GM21737 (cell line): Measurements from ENCODE around the gene QSOX1.

ENCODE experiments used
- ATAC-seq: cut with Tn5 transposase; IDR thresholded peaks from one replicate; pipeline ENCODE4 v1.9.1; 2021; ENCODE audit warnings: mild to moderate bottlenecking, moderate library complexity; ENCODE audit not compliant: unreplicated experiment

Gene QSOX1

GRCh38 chr1:180144659-180145357 is 9.9 kb upstream of the QSOX1 start:
- ATAC-seq, result no peak

- ATAC-seq, result no peak
Observed at GRCh38 chr1:180145446-180145845, 9.2 kb upstream of the QSOX1 start.

DNA sequence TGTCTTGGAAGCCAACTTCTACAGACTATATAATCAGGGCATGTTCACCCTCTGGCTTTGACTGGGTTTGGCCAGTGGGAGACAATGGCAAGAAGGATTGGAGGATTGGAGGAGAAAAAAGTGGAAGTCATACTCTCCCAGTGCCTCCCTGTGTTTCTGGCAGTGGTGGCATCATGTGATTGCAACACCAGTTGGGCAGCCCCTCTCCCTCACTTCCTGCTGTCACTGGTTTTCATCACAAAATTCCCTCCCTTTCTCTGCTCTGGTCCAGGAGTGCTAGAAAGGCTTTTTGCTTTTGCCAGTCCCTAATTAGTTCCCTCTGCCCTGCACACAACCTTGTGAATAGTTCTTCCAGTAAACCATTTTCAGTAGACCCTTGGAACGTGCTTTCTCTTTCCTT is 3.7 kb upstream of the QSOX1 start:
- no peak for ATAC-seq

DNA sequence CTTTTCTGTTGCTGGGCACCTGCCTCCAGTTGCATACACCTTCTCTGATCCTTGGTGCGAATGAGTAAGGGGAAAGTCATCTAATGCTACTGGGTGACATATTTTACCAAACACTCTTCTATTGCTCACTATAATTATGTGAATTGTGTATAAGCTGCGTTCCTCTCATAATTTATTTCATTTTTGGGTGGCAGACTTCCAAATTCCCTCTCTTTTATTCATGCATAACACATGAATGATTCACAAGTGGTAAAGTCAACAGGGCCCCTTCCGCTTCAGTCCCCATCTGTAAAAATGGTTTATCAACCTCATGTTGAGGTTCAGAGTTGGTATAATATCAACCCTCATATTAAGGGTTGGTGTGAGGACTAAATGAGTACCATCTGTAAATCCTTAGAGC is 3.2 kb upstream of the QSOX1 start:
- ATAC-seq, result no peak

- no peak for ATAC-seq
Observed at GRCh38 chr1:180152588-180152987, 2.1 kb upstream of the QSOX1 start.

DNA sequence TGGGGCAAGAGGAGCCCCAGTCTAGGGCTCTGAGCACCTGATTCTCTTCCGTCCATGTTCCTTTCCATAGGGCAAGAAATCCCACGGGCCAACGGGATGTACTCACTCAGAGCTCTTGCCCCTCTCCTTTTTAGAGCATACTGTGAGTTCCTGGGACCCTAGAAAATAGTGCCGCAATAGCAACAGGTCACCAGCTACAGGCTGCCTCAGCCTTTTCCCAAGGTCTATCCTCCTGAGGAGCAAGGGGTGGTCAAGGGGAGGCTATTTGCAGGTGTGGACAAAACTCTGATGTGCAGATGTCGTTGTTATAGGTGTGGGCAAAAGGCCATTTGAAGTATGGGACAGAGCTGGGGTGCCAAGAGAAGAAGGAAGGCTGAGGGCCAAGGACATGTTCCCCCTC is 1.6 kb upstream of the QSOX1 start:
- ATAC-seq, result no peak

- no peak for ATAC-seq
Observed at GRCh38 chr1:180154003-180154324, 705 bp upstream of the QSOX1 start.

- peak; percentile 25 for ATAC-seq
Observed at GRCh38 chr1:180155182-180155682, 563 bp downstream of the QSOX1 start.

DNA sequence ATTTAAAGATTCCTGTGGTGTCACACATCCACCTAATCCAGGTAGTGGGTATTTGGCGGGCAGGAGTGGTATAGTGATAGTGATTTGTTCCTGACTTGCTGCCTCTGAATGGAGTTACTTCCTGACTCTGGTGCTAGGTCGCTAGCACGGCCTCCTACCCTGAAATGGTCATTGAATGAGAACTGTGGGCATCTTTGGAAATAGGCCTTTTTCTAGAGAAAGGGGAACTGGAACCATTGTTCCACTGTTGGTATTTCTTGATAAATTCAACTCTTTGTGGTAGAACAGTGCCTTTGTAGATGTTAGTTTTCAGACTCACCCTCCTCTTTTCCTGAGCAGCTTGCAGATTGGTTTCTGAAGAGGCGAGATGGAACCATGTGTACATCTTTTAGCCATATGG is 1.5 kb downstream of the QSOX1 start:
- no peak for ATAC-seq

DNA sequence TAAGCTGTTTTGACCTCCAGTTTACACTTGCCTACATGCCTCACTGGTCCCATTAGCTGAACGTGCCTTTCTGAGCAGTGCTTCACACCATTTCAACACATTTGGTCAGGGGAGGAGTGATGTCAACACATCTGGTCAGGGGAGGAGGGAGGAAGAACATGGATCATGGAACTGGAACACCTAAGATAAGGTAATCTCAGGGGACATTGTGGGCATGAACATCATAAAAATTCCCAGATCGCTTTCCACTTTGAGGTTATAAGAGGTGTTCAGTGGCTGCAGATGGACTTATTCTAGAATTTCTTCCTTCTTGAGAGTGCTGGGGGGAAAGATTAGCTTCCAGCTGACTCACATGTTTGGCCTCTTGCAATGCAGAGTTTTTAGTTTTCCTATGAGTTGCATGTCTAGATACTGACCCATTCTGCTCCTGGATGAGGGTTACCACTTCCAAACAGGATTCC is 2.0 kb downstream of the QSOX1 start:
- ATAC-seq, result no peak

DNA sequence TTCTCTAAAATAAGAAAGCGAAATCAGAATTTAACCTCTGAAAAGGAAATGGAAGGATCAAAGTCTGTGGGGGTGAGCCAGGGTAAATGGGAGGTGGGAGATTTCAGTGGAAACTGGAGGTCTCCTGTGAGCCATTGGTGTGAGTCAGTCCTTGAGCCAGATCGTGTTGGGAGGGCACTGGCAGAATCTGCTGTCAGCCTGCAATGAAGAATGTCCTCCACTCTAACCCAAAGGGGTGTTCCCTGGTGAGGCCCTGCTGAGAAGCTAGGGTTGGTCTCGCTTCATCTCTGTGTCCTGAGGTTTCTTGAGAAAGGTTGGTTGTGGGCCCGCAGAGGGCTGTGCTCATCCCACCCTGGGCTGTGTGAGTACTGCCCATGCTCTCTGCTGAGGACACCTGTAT is 2.4 kb downstream of the QSOX1 start:
- no peak for ATAC-seq

GRCh38 chr1:180157576-180158057 is 2.9 kb downstream of the QSOX1 start:
- no peak for ATAC-seq

GRCh38 chr1:180158149-180159147 is 3.8 kb downstream of the QSOX1 start:
- no peak for ATAC-seq

DNA sequence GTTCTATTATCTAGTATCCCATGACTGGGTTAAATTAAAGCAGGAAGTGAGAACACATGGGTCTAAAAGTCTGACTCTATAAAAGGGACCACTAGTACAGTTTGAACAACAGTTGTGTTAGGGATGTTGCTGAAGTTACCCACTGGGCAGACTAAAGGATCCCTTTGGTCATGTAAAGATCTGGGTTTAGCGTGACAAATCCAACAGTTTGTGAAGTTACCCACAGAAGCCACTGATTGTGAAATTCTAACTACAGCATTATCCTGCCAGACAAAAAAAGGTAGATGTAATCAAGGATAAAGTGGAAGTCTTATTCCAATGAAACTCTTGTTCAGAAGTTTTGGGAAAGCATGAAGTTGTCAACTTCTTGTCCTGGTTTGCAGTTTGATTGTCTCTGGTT is 5.7 kb downstream of the QSOX1 start:
- no peak for ATAC-seq

DNA sequence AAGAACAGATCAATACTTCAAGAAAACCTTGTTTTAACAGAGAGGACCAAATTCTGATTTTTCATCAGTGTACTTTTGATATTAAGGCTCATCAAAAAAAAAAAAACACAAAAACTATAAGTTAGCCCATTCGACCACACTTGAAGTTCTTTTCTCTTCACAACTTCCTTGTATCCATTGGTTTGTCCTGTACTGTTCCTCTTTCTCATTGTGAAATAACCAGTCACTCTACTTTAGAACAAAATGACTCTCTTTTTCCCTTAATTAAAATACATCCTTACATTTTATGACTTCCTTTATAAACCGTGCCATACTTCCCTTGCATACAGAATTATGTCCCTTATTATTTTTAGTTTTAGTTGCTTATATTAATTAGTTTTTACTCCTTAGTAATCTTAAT is 8.4 kb downstream of the QSOX1 start:
- no peak for ATAC-seq

GRCh38 chr1:180165096-180165495 is 10.4 kb downstream of the QSOX1 start:
- ATAC-seq, result no peak

DNA sequence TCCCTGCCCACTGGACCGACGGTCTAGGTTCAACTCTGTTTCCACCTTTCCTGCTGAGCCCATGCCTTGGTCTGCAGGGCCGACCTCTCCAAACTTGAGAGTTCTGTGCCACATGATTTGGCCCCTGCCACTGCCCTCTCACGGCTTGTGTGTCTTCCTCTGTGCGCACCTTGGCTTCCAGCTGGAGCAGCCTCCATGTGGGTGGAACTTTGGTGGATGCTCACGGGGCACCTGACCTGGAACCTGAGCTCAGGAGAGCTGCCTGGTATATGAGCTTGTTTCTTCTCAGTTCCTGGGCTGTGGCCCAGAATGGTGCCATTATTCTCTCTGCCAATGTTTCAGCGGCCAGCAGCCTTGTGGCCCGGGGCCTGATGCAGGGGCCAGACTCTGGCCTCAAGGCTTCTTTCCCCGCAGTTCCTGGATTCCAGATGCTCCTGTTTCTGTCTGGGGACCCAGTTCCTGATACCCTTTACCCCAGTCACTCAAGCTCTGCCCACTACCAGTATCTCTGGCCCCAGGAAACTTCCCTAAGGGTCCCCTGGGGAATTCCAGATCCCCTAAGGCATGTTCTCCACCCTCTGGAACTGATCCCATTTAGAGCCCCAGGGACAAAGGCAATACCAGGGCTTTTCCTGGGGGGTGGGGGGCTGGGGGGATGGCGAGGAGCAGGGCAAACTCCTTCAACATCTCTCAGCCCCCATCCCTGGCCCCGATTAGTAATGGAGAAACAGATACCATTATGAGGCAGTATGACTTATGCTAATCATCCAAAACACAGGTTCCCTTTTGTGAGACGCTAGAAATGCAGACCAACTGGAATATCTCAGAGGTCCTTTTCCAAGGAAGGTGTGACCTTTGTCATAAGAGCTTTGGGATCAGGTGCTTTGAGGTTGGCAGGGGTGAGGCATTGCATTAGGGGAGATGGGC is 11.1 kb downstream of the QSOX1 start:
- ATAC-seq, result no peak

DNA sequence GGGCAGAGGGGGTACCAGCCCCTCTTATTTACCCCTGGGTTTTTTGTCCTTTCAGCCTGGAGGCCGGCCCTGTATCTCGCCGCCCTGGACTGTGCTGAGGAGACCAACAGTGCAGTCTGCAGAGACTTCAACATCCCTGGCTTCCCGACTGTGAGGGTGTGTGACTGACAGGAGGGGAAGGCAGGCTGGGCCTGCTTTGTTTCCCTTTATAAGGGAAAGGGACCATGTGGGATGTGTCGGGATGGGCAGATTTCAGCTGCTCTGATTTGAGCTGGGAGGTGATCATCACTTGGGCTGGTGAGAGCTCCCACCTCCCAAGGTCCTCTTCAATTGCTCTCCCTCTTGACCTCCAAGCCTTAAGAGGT is 11.7 kb downstream of the QSOX1 start:
- no peak for ATAC-seq

- ATAC-seq, result no peak
Observed at GRCh38 chr1:180167021-180167701, 12.5 kb downstream of the QSOX1 start.
